ENCODE data around the gene OCEL1.

Gene OCEL1

GRCh38 chr19:17242431-17243208 is 16.6 kb downstream of the OCEL1 start:
- peaks cover 11% of the 10 kb centered on the region for H3K4me1 ChIP-seq
- H3K4me3 ChIP-seq (ENCODE audit: low read depth, low read length), result peak overlapping the region; percentile 90; the same call in 1 of the 2 replicates
- no peak for DNase-seq
- peaks cover 26% of the 10 kb centered on the region for H3K36me3 ChIP-seq
- H3K27me3 ChIP-seq, result no peaks in the 10 kb centered on the region
- peak; percentile 7; the same call in 1 of the 2 replicates for TF ChIP-seq CTCF (IDR thresholded peaks at IDR 0.05; ENCODE audit: low read depth, low read length)
- no peaks in the 10 kb centered on the region for H3K9me3 ChIP-seq

- DNase-seq, result no peak
Measured at GRCh38 chr19:17243211-17243829, 17.3 kb downstream of the OCEL1 start.

GRCh38 chr19:17243830-17244617 is 18.0 kb downstream of the OCEL1 start:
- peaks cover 11% of the 10 kb centered on the region for H3K4me1 ChIP-seq

More at GRCh38 chr19:17243211-17243829, 17.3 kb downstream of the OCEL1 start:
- no peak for TF ChIP-seq CTCF (IDR thresholded peaks at IDR 0.05; ENCODE audit: low read depth, low read length)
- H3K4me1 ChIP-seq, result peaks cover 11% of the 10 kb centered on the region
- H3K36me3 ChIP-seq, result peaks cover 19% of the 10 kb centered on the region
- peak overlapping the region; percentile 90 for H3K4me3 ChIP-seq (ENCODE audit: low read depth, low read length)
- H3K9me3 ChIP-seq, result no peaks in the 10 kb centered on the region
- H3K27me3 ChIP-seq, result no peaks in the 10 kb centered on the region

GRCh38 chr19:17244618-17245534 is 18.9 kb downstream of the OCEL1 start:
- no peak for DNase-seq
- Histone ChIP-seq H3K36me3 (peaks cover 13% of the 10 kb centered on the region), H3K4me1 (peaks cover 11% of the 10 kb centered on the region), H3K27me3 (no peaks in the 10 kb centered on the region), H3K4me3 (ENCODE audit: low read depth, low read length) (peak overlapping the region; percentile 90), H3K9me3 (no peaks in the 10 kb centered on the region)
- TF ChIP-seq CTCF (IDR thresholded peaks at IDR 0.05; ENCODE audit: low read depth, low read length), result no peak

More at GRCh38 chr19:17243830-17244617, 18.0 kb downstream of the OCEL1 start:
- H3K4me3 ChIP-seq (ENCODE audit: low read depth, low read length), result peak overlapping the region; percentile 90
- H3K9me3 ChIP-seq, result no peaks in the 10 kb centered on the region
- TF ChIP-seq CTCF (IDR thresholded peaks at IDR 0.05; ENCODE audit: low read depth, low read length), result no peak
- peaks cover 13% of the 10 kb centered on the region for H3K36me3 ChIP-seq
- peak; percentile 76 for DNase-seq
- no peaks in the 10 kb centered on the region for H3K27me3 ChIP-seq

GRCh38 chr19:17245535-17245984 is 19.5 kb downstream of the OCEL1 start, which contains the start of gene NR2F6:
NR2F6 (minus strand) TSS chr19:17245919; CDS start chr19:17245220, 699 bp downstream.
- Histone ChIP-seq H3K4me3 (ENCODE audit: low read depth, low read length) (peak within 1 kb of the TSS; percentile 90), H3K9me3 (no peaks in the 10 kb centered on the region)
- TF ChIP-seq CTCF (IDR thresholded peaks at IDR 0.05; ENCODE audit: low read depth, low read length), result no peak

More at GRCh38 chr19:17245535-17245984, 19.5 kb downstream of the OCEL1 start, which contains the start of gene NR2F6:
- Histone ChIP-seq H3K4me1 (peaks cover 11% of the 10 kb centered on the region), H3K27me3 (no peaks in the 10 kb centered on the region), H3K36me3 (peaks cover 6% of the 10 kb centered on the region)
- DNase-seq, result no peak

All from BE2C (cell line).